ENCODE results near the gene MTG2.

MTG2 gene

GRCh38 chr20:62217913-62218773, 35.3 kb downstream of the MTG2 start:
- H4K20me1 ChIP-seq (ENCODE audit: control insufficient read depth, insufficient read depth, low read depth, low read length): peaks cover 13% of the 10 kb centered on the region; the same call in 1 of the 2 replicates
- H3K9me3 ChIP-seq (ENCODE audit: control insufficient read depth, insufficient read depth, low read length): no peaks in the 10 kb centered on the region
- H3K9me2 ChIP-seq (replicated peaks; ENCODE audit: control insufficient read depth, low read length): no peaks in the 10 kb centered on the region
- no peaks in the 10 kb centered on the region for H3K79me2 ChIP-seq (ENCODE audit: control insufficient read depth, low read length)
- H3F3A ChIP-seq (ENCODE audit: control insufficient read depth, insufficient read depth): no peaks in the 10 kb centered on the region
- no peak for TF ChIP-seq EZH2phosphoT487 (IDR thresholded peaks at IDR 0.05; ENCODE audit: borderline replicate concordance, low read length)
- TF ChIP-seq, protein P1, sequence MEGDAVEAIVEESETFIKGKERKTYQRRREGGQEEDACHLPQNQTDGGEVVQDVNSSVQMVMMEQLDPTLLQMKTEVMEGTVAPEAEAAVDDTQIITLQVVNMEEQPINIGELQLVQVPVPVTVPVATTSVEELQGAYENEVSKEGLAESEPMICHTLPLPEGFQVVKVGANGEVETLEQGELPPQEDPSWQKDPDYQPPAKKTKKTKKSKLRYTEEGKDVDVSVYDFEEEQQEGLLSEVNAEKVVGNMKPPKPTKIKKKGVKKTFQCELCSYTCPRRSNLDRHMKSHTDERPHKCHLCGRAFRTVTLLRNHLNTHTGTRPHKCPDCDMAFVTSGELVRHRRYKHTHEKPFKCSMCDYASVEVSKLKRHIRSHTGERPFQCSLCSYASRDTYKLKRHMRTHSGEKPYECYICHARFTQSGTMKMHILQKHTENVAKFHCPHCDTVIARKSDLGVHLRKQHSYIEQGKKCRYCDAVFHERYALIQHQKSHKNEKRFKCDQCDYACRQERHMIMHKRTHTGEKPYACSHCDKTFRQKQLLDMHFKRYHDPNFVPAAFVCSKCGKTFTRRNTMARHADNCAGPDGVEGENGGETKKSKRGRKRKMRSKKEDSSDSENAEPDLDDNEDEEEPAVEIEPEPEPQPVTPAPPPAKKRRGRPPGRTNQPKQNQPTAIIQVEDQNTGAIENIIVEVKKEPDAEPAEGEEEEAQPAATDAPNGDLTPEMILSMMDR (IDR thresholded peaks at IDR 0.05; ENCODE audit: low read depth, low read length, poor library complexity, severe bottlenecking): no peak
- H3K4me2 ChIP-seq (ENCODE audit: low read length): peak overlapping the region; percentile 17
- no peak overlapping the region for H3K27ac ChIP-seq (ENCODE audit: low read depth, low read length)
- H3K27me3 ChIP-seq (ENCODE audit: control insufficient read depth, low read length): peaks cover 45% of the 10 kb centered on the region
- H3K36me3 ChIP-seq (ENCODE audit: control insufficient read depth, low read length): no peaks in the 10 kb centered on the region
- H3K4me3 ChIP-seq (ENCODE audit: low read length): no peak overlapping the region; the same call in 1 of the 2 replicates
- H3K4me1 ChIP-seq (ENCODE audit: control insufficient read depth, low read length): peaks cover 54% of the 10 kb centered on the region

DNA sequence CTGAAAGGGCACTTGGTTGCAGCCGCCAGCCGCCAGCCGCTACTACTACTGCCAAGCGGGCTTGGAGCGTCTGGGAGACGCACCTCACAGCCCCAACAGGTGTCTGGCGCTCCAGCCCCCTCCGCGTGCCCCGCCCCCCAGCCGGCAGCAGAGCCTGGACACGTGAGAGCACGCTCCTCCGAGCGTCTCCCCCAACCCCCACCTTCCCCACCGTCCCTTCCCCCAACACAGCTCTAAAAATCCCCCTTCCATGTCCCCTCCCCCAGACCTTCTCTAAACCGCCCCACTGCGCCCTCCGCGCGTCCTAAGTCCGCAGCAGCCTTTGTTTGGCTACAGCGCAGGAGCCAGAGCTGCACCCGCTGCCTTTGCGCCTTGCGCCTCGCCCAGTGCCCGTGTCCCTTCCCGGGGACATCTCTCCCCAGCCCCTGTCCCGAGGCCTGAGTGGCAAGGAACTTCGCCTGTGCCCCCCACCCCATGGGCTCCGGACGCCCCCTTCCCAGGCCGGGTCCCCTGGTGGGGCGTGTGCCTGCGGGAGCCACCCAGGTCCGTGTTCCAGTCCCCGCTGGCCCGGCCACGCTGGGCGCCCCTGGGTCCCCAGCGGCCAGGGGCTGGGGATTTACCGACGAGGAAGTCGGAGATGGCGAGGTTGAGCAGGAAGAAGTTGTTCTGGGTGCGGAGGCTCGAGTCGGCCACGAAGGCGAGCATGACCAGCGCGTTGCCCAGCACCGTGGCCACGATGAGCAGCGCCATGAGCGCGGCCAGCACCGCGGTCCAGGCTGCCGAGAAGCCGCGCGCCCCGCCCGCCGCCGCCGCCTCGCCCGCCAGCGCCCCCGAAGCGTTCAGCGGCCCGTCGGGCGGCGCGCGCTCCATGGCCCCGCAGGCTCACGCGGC, 36.5 kb downstream of the MTG2 start:
- Histone ChIP-seq H3K27ac (ENCODE audit: low read depth, low read length) (no peak overlapping the region), H3K36me3 (ENCODE audit: control insufficient read depth, low read length) (no peaks in the 10 kb centered on the region), H3K9me3 (ENCODE audit: control insufficient read depth, insufficient read depth, low read length) (no peaks in the 10 kb centered on the region), H3K27me3 (ENCODE audit: control insufficient read depth, low read length) (peaks cover 42% of the 10 kb centered on the region), H3K4me2 (ENCODE audit: low read length) (peak overlapping the region; percentile 47; the same call in 1 of the 2 replicates), H3K4me3 (ENCODE audit: low read length) (peak overlapping the region; percentile 21; the same call in 1 of the 2 replicates), H3K4me1 (ENCODE audit: control insufficient read depth, low read length) (peaks cover 51% of the 10 kb centered on the region), H3K9me2 (replicated peaks; ENCODE audit: control insufficient read depth, low read length) (no peaks in the 10 kb centered on the region), H4K20me1 (ENCODE audit: control insufficient read depth, insufficient read depth, low read depth, low read length) (peaks cover 13% of the 10 kb centered on the region; the same call in 1 of the 2 replicates), H3F3A (ENCODE audit: control insufficient read depth, insufficient read depth) (no peaks in the 10 kb centered on the region), H3K79me2 (ENCODE audit: control insufficient read depth, low read length) (no peaks in the 10 kb centered on the region)
- no peak for TF ChIP-seq EZH2phosphoT487 (IDR thresholded peaks at IDR 0.05; ENCODE audit: borderline replicate concordance, low read length)
- TF ChIP-seq, protein P1 (IDR thresholded peaks at IDR 0.05; ENCODE audit: low read depth, low read length, poor library complexity, severe bottlenecking): no peak

- Histone ChIP-seq H3K4me3 (ENCODE audit: low read length) (peak within 1 kb of the TSS; percentile 21; the same call in 1 of the 2 replicates), H3K4me2 (ENCODE audit: low read length) (peak within 1 kb of the TSS; percentile 47; the same call in 1 of the 2 replicates), H3K9me2 (replicated peaks; ENCODE audit: control insufficient read depth, low read length) (no peaks in the 10 kb centered on the region), H4K20me1 (ENCODE audit: control insufficient read depth, insufficient read depth, low read depth, low read length) (peaks cover 13% of the 10 kb centered on the region; the same call in 1 of the 2 replicates), H3K79me2 (ENCODE audit: control insufficient read depth, low read length) (no peaks in the 10 kb centered on the region), H3F3A (ENCODE audit: control insufficient read depth, insufficient read depth) (no peaks in the 10 kb centered on the region), H3K4me1 (ENCODE audit: control insufficient read depth, low read length) (peaks cover 48% of the 10 kb centered on the region), H3K27ac (ENCODE audit: low read depth, low read length) (no peak within 1 kb of the TSS), H3K27me3 (ENCODE audit: control insufficient read depth, low read length) (peaks cover 39% of the 10 kb centered on the region), H3K9me3 (ENCODE audit: control insufficient read depth, insufficient read depth, low read length) (no peaks in the 10 kb centered on the region), H3K36me3 (ENCODE audit: control insufficient read depth, low read length) (no peaks in the 10 kb centered on the region)
- TF ChIP-seq, protein P1 (IDR thresholded peaks at IDR 0.05; ENCODE audit: low read depth, low read length, poor library complexity, severe bottlenecking): no peak
- no peak for TF ChIP-seq EZH2phosphoT487 (IDR thresholded peaks at IDR 0.05; ENCODE audit: borderline replicate concordance, low read length)
Measured at GRCh38 chr20:62219992-62220665, 37.3 kb downstream of the MTG2 start, which contains the start of gene HRH3. HRH3 (minus strand) TSS chr20:62220278; CDS start chr20:62219970, 308 bp downstream.
